Measurements from ENCODE around the gene BFSP1.

Gene BFSP1

DNA sequence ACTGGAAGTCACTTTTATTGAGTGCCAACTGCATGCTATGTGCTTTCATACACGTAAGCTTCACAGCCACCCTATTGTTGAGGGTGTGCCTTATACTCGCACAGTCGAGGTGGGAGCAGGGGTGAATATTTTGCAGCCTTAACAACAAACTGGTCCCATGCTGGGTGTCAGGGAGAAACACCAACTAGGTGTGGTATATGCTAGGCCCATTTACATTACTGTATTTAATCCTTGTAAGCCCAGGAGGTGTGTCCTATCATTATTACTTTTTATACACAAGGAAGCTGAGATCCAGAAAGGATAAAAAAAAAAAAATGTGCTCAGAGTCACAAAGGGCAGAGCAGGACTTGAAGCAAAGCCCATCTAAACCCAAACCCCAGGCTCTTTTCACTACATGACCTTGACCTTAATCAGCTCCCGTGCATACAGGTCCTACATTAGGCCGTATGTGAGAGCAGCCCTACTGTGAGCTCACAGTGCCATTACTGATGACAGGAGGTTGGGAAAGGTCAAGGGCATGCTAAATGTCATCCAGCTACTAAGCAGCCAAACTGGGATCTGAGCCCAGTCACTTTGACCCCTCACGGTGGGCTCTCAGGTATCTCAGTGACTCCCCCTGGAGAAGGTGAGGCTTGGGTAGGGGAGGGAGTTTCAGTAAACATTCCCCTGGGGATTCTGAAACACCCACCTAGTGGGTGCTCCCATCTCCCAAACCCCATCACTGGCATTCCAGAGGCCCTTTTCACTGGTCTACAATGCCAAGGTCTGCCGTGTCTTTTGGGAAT is 61.7 kb downstream of the BFSP1 start:
- TF ChIP-seq, protein P1, sequence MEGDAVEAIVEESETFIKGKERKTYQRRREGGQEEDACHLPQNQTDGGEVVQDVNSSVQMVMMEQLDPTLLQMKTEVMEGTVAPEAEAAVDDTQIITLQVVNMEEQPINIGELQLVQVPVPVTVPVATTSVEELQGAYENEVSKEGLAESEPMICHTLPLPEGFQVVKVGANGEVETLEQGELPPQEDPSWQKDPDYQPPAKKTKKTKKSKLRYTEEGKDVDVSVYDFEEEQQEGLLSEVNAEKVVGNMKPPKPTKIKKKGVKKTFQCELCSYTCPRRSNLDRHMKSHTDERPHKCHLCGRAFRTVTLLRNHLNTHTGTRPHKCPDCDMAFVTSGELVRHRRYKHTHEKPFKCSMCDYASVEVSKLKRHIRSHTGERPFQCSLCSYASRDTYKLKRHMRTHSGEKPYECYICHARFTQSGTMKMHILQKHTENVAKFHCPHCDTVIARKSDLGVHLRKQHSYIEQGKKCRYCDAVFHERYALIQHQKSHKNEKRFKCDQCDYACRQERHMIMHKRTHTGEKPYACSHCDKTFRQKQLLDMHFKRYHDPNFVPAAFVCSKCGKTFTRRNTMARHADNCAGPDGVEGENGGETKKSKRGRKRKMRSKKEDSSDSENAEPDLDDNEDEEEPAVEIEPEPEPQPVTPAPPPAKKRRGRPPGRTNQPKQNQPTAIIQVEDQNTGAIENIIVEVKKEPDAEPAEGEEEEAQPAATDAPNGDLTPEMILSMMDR (IDR thresholded peaks at IDR 0.05; ENCODE audit: control insufficient read depth, insufficient read depth, low read depth, low read length, missing control alignments) = no peak
- H3K4me3 ChIP-seq (ENCODE audit: control insufficient read depth, low read depth, low read length) = no peak overlapping the region

DNA sequence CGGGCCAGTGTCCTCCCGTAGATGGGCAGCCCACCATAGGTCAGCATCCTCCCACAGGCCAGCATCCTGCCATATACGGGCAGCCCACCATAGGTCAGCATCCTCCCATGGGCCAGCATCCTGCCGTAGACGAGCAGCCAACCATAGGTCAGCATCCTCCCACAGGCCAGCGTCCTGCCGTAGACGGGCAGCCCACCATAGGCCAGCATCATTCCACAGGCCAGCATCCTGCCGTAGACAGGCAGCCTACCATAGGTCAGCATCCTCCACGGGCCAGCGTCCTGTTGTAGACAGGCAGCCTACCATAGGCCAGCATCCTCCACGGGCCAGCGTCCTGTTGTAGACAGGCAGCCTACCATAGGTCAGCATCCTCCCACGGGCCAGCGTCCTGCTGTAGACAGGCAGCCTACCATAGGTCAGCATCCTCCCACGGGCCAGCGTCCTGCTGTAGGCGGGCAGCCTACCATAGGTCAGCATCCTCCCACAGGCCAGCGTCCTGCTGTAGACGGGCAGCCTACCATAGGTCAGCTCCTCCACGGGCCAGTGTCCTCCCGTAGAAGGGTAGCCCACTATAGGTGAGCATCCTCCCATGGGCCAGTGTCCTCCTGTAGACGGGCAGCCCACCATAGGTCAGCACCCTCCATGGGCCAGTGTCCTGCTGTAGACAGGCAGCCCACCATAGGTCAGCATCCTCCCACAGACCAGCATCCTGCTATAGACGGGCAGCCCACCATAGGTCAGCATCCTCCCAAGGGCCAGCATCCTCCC is 62.9 kb downstream of the BFSP1 start:
- H3K4me3 ChIP-seq (ENCODE audit: control insufficient read depth, low read depth, low read length) = no peak overlapping the region
- DNase-seq (ENCODE audit: low read depth) = no peak
- TF ChIP-seq, protein P1 (IDR thresholded peaks at IDR 0.05; ENCODE audit: control insufficient read depth, insufficient read depth, low read depth, low read length, missing control alignments) = no peak

More for the DNA sequence above, 61.7 kb downstream of the BFSP1 start:
- no peak for DNase-seq (ENCODE audit: low read depth)

DNA sequence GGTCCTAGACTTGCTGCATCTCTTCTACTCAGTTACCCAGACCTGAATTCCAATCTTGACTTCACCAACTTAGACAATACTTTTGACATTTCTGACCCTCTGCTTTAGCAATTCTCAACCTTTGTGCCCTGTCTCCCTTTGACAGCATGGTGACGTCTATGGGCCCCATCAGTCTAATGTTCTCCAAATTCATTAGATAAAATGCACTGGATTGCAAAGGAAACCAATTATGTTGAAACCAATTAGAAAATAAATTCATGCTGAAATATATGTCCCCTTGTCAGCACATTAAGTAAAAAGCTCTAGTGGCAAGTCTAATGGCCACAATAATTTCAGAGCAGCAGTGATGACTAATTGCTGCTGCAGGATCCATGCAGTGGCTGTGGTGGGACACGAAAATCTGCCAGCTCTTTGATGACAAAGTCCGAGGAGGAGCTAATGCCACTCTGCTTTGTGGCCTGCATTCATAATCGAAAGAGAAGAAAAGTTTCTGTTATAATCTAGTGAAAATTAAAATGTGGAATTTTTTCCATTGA is 64.0 kb downstream of the BFSP1 start:
- no peak overlapping the region for H3K4me3 ChIP-seq (ENCODE audit: control insufficient read depth, low read depth, low read length)
- DNase-seq (ENCODE audit: low read depth) = no peak
- TF ChIP-seq, protein P1 (IDR thresholded peaks at IDR 0.05; ENCODE audit: control insufficient read depth, insufficient read depth, low read depth, low read length, missing control alignments) = no peak

DNA sequence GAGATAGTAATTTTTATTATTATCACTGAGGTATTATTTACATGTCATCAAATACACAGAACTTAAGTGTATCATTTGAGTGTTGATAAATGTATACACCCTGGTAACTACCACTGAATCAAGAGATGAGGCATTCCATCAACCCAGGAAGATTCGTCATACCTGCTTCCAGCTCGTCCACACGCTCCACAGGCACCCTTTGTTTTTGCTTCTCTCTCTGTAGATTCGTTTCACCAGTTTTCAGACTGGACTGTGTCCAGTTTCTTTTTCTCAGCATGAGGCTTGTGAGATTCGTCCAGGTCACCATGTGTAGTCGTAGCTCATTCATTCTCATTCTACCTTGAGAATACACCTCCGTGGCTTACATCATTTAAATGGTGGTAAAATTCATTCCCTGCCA is 64.5 kb downstream of the BFSP1 start:
- no peak for DNase-seq (ENCODE audit: low read depth)
- TF ChIP-seq, protein P1 (IDR thresholded peaks at IDR 0.05; ENCODE audit: control insufficient read depth, insufficient read depth, low read depth, low read length, missing control alignments) = no peak

DNA sequence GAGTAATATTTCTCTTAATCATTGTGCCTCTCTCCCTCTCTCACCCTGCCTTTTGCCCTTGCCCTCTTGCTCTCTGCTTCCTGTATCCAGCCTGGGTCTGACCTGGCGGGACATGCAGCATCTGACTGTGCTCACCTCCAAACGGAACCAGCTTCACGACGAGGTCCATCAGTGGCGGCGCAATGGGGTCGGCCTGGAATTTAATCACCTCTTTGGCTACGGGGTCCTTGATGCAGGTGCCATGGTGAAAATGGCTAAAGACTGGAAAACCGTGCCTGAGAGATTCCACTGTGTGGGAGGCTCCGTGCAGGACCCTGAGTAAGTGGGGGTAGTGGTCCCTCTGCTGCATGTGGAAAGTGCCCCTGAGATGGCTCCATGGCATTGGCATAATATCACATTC is 65.9 kb downstream of the BFSP1 start:
- H3K4me3 ChIP-seq (ENCODE audit: control insufficient read depth, low read depth, low read length) = no peak overlapping the region
- no peak for DNase-seq (ENCODE audit: low read depth)
- TF ChIP-seq, protein P1 (IDR thresholded peaks at IDR 0.05; ENCODE audit: control insufficient read depth, insufficient read depth, low read depth, low read length, missing control alignments) = no peak

More for the DNA sequence above, 64.5 kb downstream of the BFSP1 start:
- H3K4me3 ChIP-seq (ENCODE audit: control insufficient read depth, low read depth, low read length) = no peak overlapping the region

DNA sequence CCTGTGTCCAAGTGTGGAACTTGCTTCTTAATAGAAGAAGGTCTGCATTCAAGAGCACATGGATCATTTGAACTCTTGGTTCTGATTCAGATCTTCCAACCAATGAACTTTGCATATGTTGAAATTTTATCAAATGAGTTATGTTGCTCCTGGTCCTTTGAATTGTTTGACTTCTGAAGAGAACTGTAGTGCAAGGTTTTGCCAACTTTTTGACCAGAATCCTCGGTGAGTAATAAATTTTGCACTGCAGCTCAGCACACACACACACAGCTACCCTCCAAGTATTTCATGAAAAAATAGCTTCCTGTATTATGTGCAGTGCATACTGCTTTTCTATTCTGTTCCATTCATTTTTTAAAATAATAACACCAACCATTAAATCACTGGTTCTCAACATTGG is 67.5 kb downstream of the BFSP1 start:
- H3K4me3 ChIP-seq (ENCODE audit: control insufficient read depth, low read depth, low read length) = no peak overlapping the region
- DNase-seq (ENCODE audit: low read depth) = no peak
- TF ChIP-seq, protein P1 (IDR thresholded peaks at IDR 0.05; ENCODE audit: control insufficient read depth, insufficient read depth, low read depth, low read length, missing control alignments) = no peak

Data from AG09309 (cell line).